IMR-90 (cell line): ENCODE data around the gene TMCO2. TPM values are rescaled to one million over a fixed set of nuclear protein-coding genes. Genes with fewer than 3 reads are reported as not detected.

Experiments used
- ATAC-seq: fragments of 200-7000 bp; cut with Tn5 transposase; 2 replicates; pipeline ENCODE4 v1.9.1; 2020; ENCODE audit warnings: low read depth, mild to moderate bottlenecking, moderate library complexity
- BruUV-seq: library from RNA; stranded (reverse); fragments of 400-500 nt; replicated peaks from 2 replicates; lab custom pipeline; 2021; lab: Mats Ljungman, UMichigan
- CTCF ChIA-PET: fragments of 300-600 bp; formaldehyde crosslinking; extraction: SDS; loops from one replicate; lab custom pipeline; 2021; ENCODE audit warnings: antibody characterized with exemption; lab: Yijun Ruan, JAX
- POLR2A ChIA-PET: fragments of 300-600 bp; sonication (Branson Sonifier 250); formaldehyde crosslinking; loops from one replicate; lab custom pipeline; 2022; ENCODE audit warnings: antibody characterized with exemption; ENCODE audit not compliant: unreplicated experiment; lab: Charles Lee
- DNase-seq: peaks from one replicate; pipeline ENCODE4 v3.0.0; 2013
- H2AFZ ChIP-seq: replicated peaks from 2 replicates; pipeline ENCODE3; 2013; ENCODE audit warnings: low read length, mild to moderate bottlenecking; ENCODE audit not compliant: poor library complexity
- H2AK5ac ChIP-seq: 2 replicates; pipeline ENCODE4 v1.6.1; 2013; ENCODE audit warnings: low read depth, low read length, inconsistent platforms
- H2AK9ac ChIP-seq: replicated peaks from 2 replicates; pipeline ENCODE3; 2013; ENCODE audit warnings: mild to moderate bottlenecking, low read depth, low read length, moderate library complexity; ENCODE audit not compliant: poor library complexity
- H2BK120ac ChIP-seq: 2 replicates; pipeline ENCODE4 v1.6.1; 2013; ENCODE audit warnings: low read depth, low read length, inconsistent platforms
- H2BK15ac ChIP-seq: 3 replicates; pipeline ENCODE4 v1.6.1; 2013; ENCODE audit warnings: low read depth, low read length, inconsistent platforms
- H2BK20ac ChIP-seq: 2 replicates; pipeline ENCODE4 v1.6.1; 2013; ENCODE audit warnings: low read depth, mild to moderate bottlenecking, inconsistent platforms, low read length, moderate library complexity
- H2BK5ac ChIP-seq: 2 replicates; pipeline ENCODE4 v1.6.1; 2013; ENCODE audit warnings: mild to moderate bottlenecking, low read depth, low read length, inconsistent platforms; ENCODE audit not compliant: poor library complexity, severe bottlenecking
- H3K14ac ChIP-seq: replicated peaks from 2 replicates; pipeline ENCODE4 v1.6.1; 2013; ENCODE audit warnings: low read depth, low read length, inconsistent platforms
- H3K18ac ChIP-seq: 2 replicates; pipeline ENCODE4 v1.6.1; 2013; ENCODE audit warnings: low read depth, low read length, control low read depth
- H3K23ac ChIP-seq: 2 replicates; pipeline ENCODE4 v1.6.1; 2013; ENCODE audit warnings: low read depth, low read length, inconsistent platforms
- H3K27ac ChIP-seq: 2 replicates; pipeline ENCODE4 v1.5.1; 2013; ENCODE audit warnings: mild to moderate bottlenecking, control low read depth, low read length; ENCODE audit not compliant: insufficient read depth
- H3K27me3 ChIP-seq: 2 replicates; pipeline ENCODE4 v1.6.1; 2013; ENCODE audit warnings: low read length; ENCODE audit not compliant: control insufficient read depth, insufficient read depth
- H3K36me3 ChIP-seq: 2 replicates; pipeline ENCODE4 v1.6.1; 2013; ENCODE audit warnings: low read length, mixed read lengths; ENCODE audit not compliant: control insufficient read depth, insufficient read depth
- H3K4ac ChIP-seq: 2 replicates; pipeline ENCODE4 v1.6.1; 2013; ENCODE audit warnings: low read depth, low read length, inconsistent platforms
- H3K4me1 ChIP-seq: 2 replicates; pipeline ENCODE4 v1.6.1; 2013; ENCODE audit warnings: low read length, mixed read lengths; ENCODE audit not compliant: control insufficient read depth, insufficient read depth
- H3K4me2 ChIP-seq: 2 replicates; pipeline ENCODE4 v1.6.1; 2013; ENCODE audit warnings: low read depth, mild to moderate bottlenecking, control low read depth, low read length, moderate library complexity
- H3K4me3 ChIP-seq: 2 replicates; pipeline ENCODE4 v1.5.1; 2013; ENCODE audit warnings: low read depth, mild to moderate bottlenecking, control low read depth, low read length, moderate library complexity; ENCODE audit not compliant: insufficient read depth
- H3K56ac ChIP-seq: 2 replicates; pipeline ENCODE4 v1.6.1; 2013; ENCODE audit warnings: low read length, inconsistent platforms; ENCODE audit not compliant: insufficient read depth; ENCODE audit errors: extremely low read depth
- H3K79me1 ChIP-seq, 2 experiments: 2 replicates each; pipeline ENCODE4 v1.6.1; 2013; ENCODE audit warnings: low read length in 2 of 2, inconsistent platforms in 1 of 2, low read depth in 1 of 2
- H3K9ac ChIP-seq: 2 replicates; pipeline ENCODE4 v1.6.1; 2013; ENCODE audit warnings: low read depth, low read length, control low read depth
- H3K9me1 ChIP-seq: 2 replicates; pipeline ENCODE4 v1.6.1; 2013; ENCODE audit warnings: low read length, inconsistent platforms; ENCODE audit not compliant: insufficient read depth
- H3K9me3 ChIP-seq: 2 replicates; pipeline ENCODE4 v1.6.1; 2013; ENCODE audit warnings: low read length; ENCODE audit not compliant: control insufficient read depth, insufficient read depth
- H4K20me1 ChIP-seq: 2 replicates; pipeline ENCODE4 v1.6.1; 2013; ENCODE audit warnings: low read length, inconsistent platforms; ENCODE audit not compliant: insufficient read depth
- H4K5ac ChIP-seq: 2 replicates; pipeline ENCODE4 v1.6.1; 2013; ENCODE audit warnings: mild to moderate bottlenecking, low read depth, low read length, control low read depth
- H4K8ac ChIP-seq, 2 experiments: 2 replicates each; pipeline ENCODE4 v1.6.1; 2013; ENCODE audit warnings: low read depth in 2 of 2, low read length in 2 of 2, control low read depth in 1 of 2, inconsistent platforms in 1 of 2
- H4K91ac ChIP-seq: 2 replicates; pipeline ENCODE4 v1.6.1; 2013; ENCODE audit warnings: low read depth, low read length, inconsistent platforms; ENCODE audit not compliant: insufficient read depth
- BHLHE40 ChIP-seq: fragments of 150-350 bp; IDR thresholded peaks from 2 replicates; pipeline ENCODE4 v1.6.1; 2016; ENCODE audit warnings: mild to moderate bottlenecking, low read depth, low read length
- CEBPB ChIP-seq: IDR thresholded peaks from 2 replicates; pipeline ENCODE4 v1.6.1; 2012; ENCODE audit warnings: low read depth, low read length, improper control_type of control experiment
- CHD1 ChIP-seq: IDR thresholded peaks from 2 replicates; pipeline ENCODE4 v1.6.1; 2012; ENCODE audit warnings: low read depth, low read length, improper control_type of control experiment
- FOS ChIP-seq: fragments of 150-350 bp; IDR thresholded peaks from 2 replicates; pipeline ENCODE4 v1.6.1; 2016; ENCODE audit warnings: low read depth, low read length
- MAFK ChIP-seq: IDR thresholded peaks from 2 replicates; pipeline ENCODE4 v1.6.1; 2012; ENCODE audit warnings: low read depth, low read length, improper control_type of control experiment
- MAZ ChIP-seq: IDR thresholded peaks from 2 replicates; pipeline ENCODE4 v1.6.1; 2012; ENCODE audit warnings: low read depth, mild to moderate bottlenecking, low read length, improper control_type of control experiment, moderate library complexity, borderline replicate concordance
- MXI1 ChIP-seq: IDR thresholded peaks from 2 replicates; pipeline ENCODE4 v1.6.1; 2012; ENCODE audit warnings: low read depth, mild to moderate bottlenecking, low read length, moderate library complexity, borderline replicate concordance
- NFE2L2 ChIP-seq: fragments of 150-350 bp; IDR thresholded peaks from 2 replicates; pipeline ENCODE4 v1.6.1; 2016; ENCODE audit warnings: low read depth, mild to moderate bottlenecking, low read length
- POLR2A ChIP-seq: IDR thresholded peaks from 2 replicates; pipeline ENCODE4 v1.6.1; 2012; ENCODE audit warnings: mild to moderate bottlenecking, low read depth, low read length
- RAD21 ChIP-seq: IDR thresholded peaks from 2 replicates; pipeline ENCODE4 v1.6.1; 2012; ENCODE audit warnings: low read length, improper control_type of control experiment
- RFX5 ChIP-seq: IDR thresholded peaks from 2 replicates; pipeline ENCODE4 v1.8.0; 2012; ENCODE audit warnings: low read depth, mild to moderate bottlenecking, low read length, moderate library complexity
- WGBS, 2 experiments: methylation state at CpG; one replicate each; pipeline versions ENCODE4 v1.1.5 to v1.1.7; 2013; ENCODE audit warnings: missing lambda C conversion rate in 2 of 2; ENCODE audit not compliant: insufficient read length in 1 of 2; ENCODE audit errors: extremely low coverage in 2 of 2; 5-methylcytosine and 5-hydroxymethylcytosine counted together
- dilution Hi-C: fragments of 300-500 bp; cut with HindIII; formaldehyde crosslinking; loops from one replicate; pipeline ENCODE4 v1.14.3; 2018; ENCODE audit warnings: low sequenced_read_pairs; ENCODE audit not compliant: unreplicated experiment
- in situ Hi-C: fragments of 300-500 bp; cut with MboI; formaldehyde crosslinking; loops from 3 replicates; pipeline ENCODE4 v1.14.3; 2019; ENCODE audit warnings: low sequenced_read_pairs, inconsistent platforms, mixed read lengths
- intact Hi-C: fragments of 100-400 bp; cut with micrococcal nuclease; formaldehyde crosslinking; loops from 2 replicates; pipeline ENCODE4 v1.10.0; 2022
- polyA plus RNA-seq, 3 experiments: library from polyadenylated mRNA; depleted of rRNA; stranded (reverse); fragments of >200 nt; gene quantifications; 2 replicates each; pipeline ENCODE4 v1.2.3, GENCODE V29; 2012; ENCODE audit warnings: low replicate concordance in 1 of 3
- total RNA-seq: library from RNA; depleted of rRNA; stranded (reverse); fragments of >200 nt; gene quantifications from 2 replicates; pipeline ENCODE4 v1.2.3, GENCODE V29; 2012
- TF ChIP-seq, protein P1 (sequence below): fragments of 150-350 bp; IDR thresholded peaks from 2 replicates; pipeline ENCODE4 v1.6.1; 2017; ENCODE audit warnings: mild to moderate bottlenecking, antibody characterized with exemption, low read length, low read depth
- TF ChIP-seq, protein P2 (sequence below): conservative IDR thresholded peaks from 2 replicates; pipeline ENCODE4 v1.5.1; 2012; ENCODE audit warnings: mild to moderate bottlenecking, low read depth, low read length, improper control_type of control experiment
- TF ChIP-seq, protein P3 (sequence below): fragments of 150-350 bp; IDR thresholded peaks from 2 replicates; pipeline ENCODE4 v1.6.1; 2016; ENCODE audit warnings: low read depth, mild to moderate bottlenecking, low read length, moderate library complexity, borderline replicate concordance

TMCO2 gene
- total and polyA plus RNA-seq, 2 of the 4 experiments (the other 2 are of a cell fraction) = not detected

DNA sequence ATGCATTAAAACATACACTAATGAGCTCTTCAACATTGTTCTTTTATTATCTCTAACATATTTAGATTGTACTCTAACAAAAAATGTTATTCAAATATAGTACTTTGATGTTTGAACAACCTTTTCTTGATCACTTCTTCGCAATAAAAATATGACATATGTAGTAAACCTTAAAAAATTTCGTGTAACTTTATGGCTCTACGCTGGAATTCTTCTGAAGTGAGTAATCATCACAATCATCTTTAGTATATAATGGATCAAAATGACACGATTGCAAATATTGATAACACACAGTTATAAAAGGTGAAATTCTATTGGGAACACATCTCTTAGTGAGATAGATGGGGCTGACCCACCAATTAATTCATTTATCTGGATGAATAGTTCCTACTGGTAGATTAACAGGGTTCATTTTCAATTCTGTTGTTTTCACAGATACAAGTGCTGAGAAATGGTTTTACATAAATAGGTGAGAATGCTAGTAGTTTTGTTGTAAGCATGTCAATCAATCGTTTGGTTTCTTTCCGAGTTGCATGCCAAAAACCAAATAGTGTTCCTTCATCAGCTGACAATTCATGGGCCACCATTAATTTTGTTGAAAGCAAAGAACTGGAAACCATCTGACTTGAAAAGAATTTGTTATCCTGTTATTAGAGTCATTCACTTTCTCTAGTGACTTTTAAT is 8.8 kb downstream of the TMCO2 start:
- Histone ChIP-seq H3K4ac (peak overlapping the region; percentile 33; the same call in 1 of the 2 replicates), H3K14ac (peak overlapping the region; percentile 57), H3K27me3 (no peaks in the 10 kb centered on the region), H2AFZ (no peak overlapping the region), H3K9me1 (peaks cover 5% of the 10 kb centered on the region; the same call in 1 of the 2 replicates), H2BK5ac (peak overlapping the region; percentile 77), H2BK15ac (no peak overlapping the region), H3K56ac (peak overlapping the region; percentile 43; the same call in 1 of the 2 replicates), H3K27ac (peak overlapping the region; percentile 44; the same call in 1 of the 2 replicates), H2BK20ac (no peak overlapping the region), H3K36me3 (peaks cover 11% of the 10 kb centered on the region; the same call in 1 of the 2 replicates), H2AK5ac (no peak overlapping the region), H4K20me1 (no peaks in the 10 kb centered on the region; the same call in 1 of the 2 replicates), H3K23ac (peak overlapping the region; percentile 10; the same call in 1 of the 2 replicates), H3K79me1 (peaks cover 35 to 49% of the 10 kb centered on the region in 2 experiments), H2AK9ac (no peak overlapping the region), H4K91ac (no peak overlapping the region), H3K4me3 (peak overlapping the region; percentile 81), H2BK120ac (no peak overlapping the region), H4K5ac (no peak overlapping the region; the same call in 1 of the 2 replicates), H3K18ac (no peak overlapping the region), H3K4me1 (peaks cover 2% of the 10 kb centered on the region; the same call in 1 of the 2 replicates), H3K9ac (peak overlapping the region; percentile 29; the same call in 1 of the 2 replicates), H3K4me2 (peak overlapping the region; percentile 93), H4K8ac (peak overlapping the region in 1 of 2 experiments; percentile 99; a peak in 3 of 4 replicates), H3K9me3 (no peaks in the 10 kb centered on the region)
- BruUV-seq = no TSS peak
- intact Hi-C loops (loop anchor here (2.0 to 10.0 kb wide), 2 partner anchors 16 to 148 kb away; no protein-coding TSS in a partner anchor), in situ Hi-C loops (no loop called here), dilution Hi-C loops (no loop called here)
- no CpG with 5 or more reads among the region's 6 CpGs for whole genome bisulfite sequencing, 2 experiments
- DNase-seq (no peak), ATAC-seq (no peak)
- ChIA-PET CTCF (interaction anchor here (0.8 to 1.7 kb wide), 2 partner anchors 17 to 58 kb away, joined by 3 to 4 read pairs; no protein-coding TSS in a partner anchor), POLR2A (no interaction called here)
- TF ChIP-seq CEBPB (no peak), POLR2A (no peak), RAD21 (no peak), CHD1 (no peak), RFX5 (no peak), FOS (no peak), NFE2L2 (no peak), MXI1 (no peak), MAFK (no peak), BHLHE40 (no peak), MAZ (no peak)
- TF ChIP-seq, protein P1, sequence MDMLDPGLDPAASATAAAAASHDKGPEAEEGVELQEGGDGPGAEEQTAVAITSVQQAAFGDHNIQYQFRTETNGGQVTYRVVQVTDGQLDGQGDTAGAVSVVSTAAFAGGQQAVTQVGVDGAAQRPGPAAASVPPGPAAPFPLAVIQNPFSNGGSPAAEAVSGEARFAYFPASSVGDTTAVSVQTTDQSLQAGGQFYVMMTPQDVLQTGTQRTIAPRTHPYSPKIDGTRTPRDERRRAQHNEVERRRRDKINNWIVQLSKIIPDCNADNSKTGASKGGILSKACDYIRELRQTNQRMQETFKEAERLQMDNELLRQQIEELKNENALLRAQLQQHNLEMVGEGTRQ = no peak
- TF ChIP-seq, protein P2, sequence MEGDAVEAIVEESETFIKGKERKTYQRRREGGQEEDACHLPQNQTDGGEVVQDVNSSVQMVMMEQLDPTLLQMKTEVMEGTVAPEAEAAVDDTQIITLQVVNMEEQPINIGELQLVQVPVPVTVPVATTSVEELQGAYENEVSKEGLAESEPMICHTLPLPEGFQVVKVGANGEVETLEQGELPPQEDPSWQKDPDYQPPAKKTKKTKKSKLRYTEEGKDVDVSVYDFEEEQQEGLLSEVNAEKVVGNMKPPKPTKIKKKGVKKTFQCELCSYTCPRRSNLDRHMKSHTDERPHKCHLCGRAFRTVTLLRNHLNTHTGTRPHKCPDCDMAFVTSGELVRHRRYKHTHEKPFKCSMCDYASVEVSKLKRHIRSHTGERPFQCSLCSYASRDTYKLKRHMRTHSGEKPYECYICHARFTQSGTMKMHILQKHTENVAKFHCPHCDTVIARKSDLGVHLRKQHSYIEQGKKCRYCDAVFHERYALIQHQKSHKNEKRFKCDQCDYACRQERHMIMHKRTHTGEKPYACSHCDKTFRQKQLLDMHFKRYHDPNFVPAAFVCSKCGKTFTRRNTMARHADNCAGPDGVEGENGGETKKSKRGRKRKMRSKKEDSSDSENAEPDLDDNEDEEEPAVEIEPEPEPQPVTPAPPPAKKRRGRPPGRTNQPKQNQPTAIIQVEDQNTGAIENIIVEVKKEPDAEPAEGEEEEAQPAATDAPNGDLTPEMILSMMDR = no peak
- TF ChIP-seq, protein P3, sequence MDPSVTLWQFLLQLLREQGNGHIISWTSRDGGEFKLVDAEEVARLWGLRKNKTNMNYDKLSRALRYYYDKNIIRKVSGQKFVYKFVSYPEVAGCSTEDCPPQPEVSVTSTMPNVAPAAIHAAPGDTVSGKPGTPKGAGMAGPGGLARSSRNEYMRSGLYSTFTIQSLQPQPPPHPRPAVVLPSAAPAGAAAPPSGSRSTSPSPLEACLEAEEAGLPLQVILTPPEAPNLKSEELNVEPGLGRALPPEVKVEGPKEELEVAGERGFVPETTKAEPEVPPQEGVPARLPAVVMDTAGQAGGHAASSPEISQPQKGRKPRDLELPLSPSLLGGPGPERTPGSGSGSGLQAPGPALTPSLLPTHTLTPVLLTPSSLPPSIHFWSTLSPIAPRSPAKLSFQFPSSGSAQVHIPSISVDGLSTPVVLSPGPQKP = no peak
